Astrocyte (in vitro differentiated cells and primary cell): ENCODE measurements around the gene FHL1.
"Not testable (repeated sequence)": the region's sequence is repeated elsewhere in the genome, so short reads cannot be mapped to it uniquely, and the experiment has no call there.

Experiments
- CTCF ChIP-seq: IDR thresholded peaks from 2 replicates; pipeline ENCODE4 v1.5.1; 2011; ENCODE audit warnings: low read depth, mild to moderate bottlenecking, inconsistent platforms, low read length, moderate library complexity; ENCODE audit not compliant: insufficient read depth
- EZH2 ChIP-seq: IDR thresholded peaks from 2 replicates; pipeline ENCODE4 v1.6.1; 2012; ENCODE audit warnings: mild to moderate bottlenecking, low read length, inconsistent platforms; ENCODE audit not compliant: insufficient read depth

- TF ChIP-seq CTCF, EZH2: not testable (repeated sequence)
Observed at GRCh38 chrX:136167989-136168388, 20.7 kb downstream of the FHL1 start.
